ENCODE results near the gene UCHL5. TPM values are rescaled to one million over a fixed set of nuclear protein-coding genes. Genes with fewer than 3 reads are reported as not detected.
"Not testable (repeated sequence)": the region's sequence is repeated elsewhere in the genome, so short reads cannot be mapped to it uniquely, and the experiment has no call there.

The UCHL5 gene
- polyA plus RNA-seq, 4 donors: 39.1 to 49.2 (median 43.2) TPM

DNA sequence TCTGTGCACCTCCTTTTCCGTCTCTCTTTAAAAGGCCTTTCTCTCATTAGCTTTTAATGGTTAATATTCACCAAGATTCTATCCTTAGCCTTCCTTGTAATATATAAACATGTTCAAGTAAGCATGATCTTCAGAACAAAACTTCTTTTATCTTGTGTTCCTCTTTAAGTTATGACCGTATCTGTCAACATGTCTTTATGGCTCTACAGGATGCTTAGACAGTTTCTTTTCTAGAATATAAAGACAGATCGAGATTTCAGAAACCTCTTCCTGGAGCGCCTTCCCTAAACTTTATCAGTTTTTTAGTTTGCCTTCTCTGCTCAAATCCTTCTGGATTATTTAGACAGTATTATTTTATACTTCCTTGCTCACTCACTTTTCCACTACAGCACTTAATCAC lies 7.4 kb upstream of the UCHL5 start:
- no peak for DNase-seq (ENCODE audit: low read depth in 4 of 4, low spot score in 2 of 4)

DNA sequence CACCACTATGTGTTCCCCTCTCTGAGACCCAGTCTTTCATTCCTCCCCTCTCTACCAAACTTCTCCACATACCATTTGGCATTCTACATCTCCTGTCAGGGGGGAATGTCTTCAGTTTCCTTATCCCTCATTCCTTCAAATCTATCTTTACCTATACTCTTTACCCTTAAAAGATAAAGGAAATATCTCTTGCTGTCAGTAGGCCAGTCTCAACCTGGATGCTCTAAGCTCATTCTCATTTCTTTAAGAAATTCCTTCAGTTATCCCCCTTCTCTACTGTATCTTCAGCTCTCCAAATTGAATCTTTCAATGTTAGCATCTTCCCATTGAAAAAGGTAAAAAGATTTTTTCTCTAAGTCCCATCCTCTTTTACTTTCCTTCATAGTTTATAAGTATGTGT lies 6.8 kb upstream of the UCHL5 start:
- no peak for DNase-seq (ENCODE audit: low read depth in 4 of 4, low spot score in 2 of 4)

GRCh38 chr1:193062698-193063463 lies 3.7 kb upstream of the UCHL5 start:
- no peak for DNase-seq (ENCODE audit: low read depth in 4 of 4, low spot score in 2 of 4)

- no peak for DNase-seq (ENCODE audit: low read depth in 4 of 4, low spot score in 2 of 4)
Observed at GRCh38 chr1:193060938-193061337, 1.8 kb upstream of the UCHL5 start.

DNA sequence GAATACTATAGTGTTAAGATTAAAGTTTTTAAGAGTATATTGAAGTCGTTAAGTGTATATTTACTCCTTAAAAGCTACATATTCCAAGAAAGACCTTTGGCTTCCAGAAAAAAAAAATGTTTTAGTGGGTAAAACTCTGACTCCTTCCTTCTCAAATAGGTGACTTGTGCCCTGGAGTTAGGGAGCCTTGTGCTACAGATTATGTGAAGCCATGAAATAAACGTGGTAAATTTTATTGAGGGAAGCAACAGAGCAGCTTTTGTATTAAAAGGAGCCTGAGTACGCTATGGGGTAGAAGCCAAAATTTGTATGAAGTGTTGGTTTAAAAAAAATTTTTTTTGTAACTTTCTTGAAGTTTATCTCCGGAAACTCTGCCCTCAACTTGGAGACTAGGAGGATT lies 1.2 kb upstream of the UCHL5 start:
- peak in 1 of 4 donors; percentile 11 for DNase-seq (ENCODE audit: low read depth in 4 of 4, low spot score in 2 of 4)

- DNase-seq (ENCODE audit: low read depth in 4 of 4, low spot score in 2 of 4): peak in 2 of 4 donors; percentile 56 to 62
Observed at GRCh38 chr1:193060115-193060403, 899 bp upstream of the UCHL5 start.

DNA sequence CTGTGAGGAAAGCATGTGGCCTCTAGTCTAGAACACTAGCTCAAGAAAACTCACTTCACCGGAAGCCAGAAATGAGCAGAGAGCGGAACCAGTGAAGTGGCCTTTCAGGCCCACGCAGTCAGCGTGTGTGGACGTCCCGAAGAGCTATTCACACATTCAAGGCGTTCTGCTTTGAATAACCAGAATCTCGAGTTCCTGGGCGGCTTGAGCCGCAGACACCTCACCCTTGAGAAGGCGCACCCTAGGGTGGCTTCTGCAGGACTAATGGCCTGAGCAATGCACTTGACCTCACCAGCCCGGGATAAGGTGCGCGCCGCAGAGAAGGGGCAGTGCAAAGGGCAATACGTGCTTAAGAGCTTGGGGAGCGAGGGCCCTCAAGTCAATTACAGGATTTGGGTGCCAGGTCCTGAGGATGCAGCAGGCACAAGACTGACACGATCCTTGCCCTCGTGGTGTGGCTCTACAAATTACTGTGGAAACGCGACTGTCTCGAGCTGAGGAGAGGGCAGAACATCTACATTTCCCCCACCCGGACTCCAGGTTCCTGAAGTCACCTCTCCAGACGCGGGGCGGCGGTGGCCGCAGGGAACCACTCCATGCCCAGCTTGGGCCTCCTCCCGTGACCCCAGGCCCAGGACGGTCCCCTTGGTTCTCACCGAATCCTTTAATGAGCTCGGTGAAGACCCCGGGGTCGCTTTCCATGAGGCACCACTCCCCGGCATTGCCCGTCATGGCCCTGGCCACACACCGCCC lies 455 bp downstream of the UCHL5 start:
- DNase-seq (ENCODE audit: low read depth in 4 of 4, low spot score in 2 of 4): peak; percentile 26 to 38 (median 31)

GRCh38 chr1:193054169-193054675 lies 4.9 kb downstream of the UCHL5 start:
- DNase-seq (ENCODE audit: low read depth in 4 of 4, low spot score in 2 of 4): no peak

GRCh38 chr1:193048913-193049312 lies 10.2 kb downstream of the UCHL5 start:
- DNase-seq (ENCODE audit: low read depth in 4 of 4, low spot score in 2 of 4): not testable (repeated sequence)

DNA sequence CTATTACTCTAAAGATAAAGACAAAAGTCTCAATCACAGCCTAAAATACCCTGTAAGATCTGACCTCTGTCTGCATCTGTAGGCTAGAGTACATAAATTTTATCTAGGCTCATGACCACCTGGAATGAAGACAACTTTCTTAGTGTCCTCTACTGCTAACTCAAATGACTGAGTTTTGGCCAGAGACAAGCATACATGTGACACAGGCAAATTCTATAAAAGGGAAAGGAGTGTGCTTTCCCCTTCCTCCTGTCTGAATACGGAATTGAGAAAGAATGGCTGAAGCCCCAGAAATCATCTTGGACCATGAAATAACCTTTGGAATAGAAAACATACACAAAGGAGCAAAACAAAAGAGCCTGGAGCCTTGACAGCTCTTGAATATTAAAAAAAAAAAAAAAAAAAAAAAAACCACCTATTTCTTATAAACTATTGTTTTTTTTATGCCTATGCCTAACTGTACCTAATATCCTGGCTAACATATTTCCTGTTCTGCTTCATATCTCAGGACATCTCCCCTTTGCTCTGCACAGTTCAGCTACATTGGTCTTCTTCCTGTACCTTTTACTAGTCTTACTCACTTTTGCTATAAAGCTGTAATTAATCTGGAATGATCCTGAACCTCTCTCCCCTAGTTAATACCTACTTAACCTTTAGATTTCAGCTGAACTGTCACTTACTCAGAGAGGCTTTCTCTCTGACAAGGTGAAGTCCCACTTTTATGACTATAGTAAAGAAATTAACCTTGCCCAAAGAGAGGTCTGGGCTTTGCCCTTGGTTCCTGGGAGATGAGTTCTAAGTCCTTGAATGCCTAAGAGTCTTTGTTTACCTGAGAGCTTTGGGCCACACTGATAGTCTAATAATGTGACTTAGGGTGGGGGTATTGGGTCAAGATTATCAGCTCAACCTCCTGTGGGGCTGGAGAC lies 16.1 kb downstream of the UCHL5 start:
- no peak for DNase-seq (ENCODE audit: low read depth in 4 of 4, low spot score in 2 of 4)

DNA sequence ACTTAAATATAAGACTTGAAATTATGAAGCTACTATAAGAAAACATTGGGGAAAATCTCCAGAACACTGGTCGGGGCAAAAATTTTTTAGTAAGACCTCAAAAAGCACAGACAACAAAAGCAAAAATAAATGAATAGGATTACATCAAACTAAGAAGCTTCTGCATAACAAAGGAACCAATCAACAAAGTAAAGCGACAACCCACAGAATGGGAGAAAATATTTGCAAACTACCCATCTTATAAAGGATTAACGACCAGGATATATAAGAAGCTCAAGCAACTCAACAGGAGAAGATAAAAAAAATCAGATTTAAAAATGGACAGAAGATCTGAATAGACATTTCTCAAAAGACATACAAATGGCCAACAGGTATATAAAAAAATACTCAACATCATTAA lies 19.1 kb downstream of the UCHL5 start:
- no peak for DNase-seq (ENCODE audit: low read depth in 4 of 4, low spot score in 2 of 4)

DNA sequence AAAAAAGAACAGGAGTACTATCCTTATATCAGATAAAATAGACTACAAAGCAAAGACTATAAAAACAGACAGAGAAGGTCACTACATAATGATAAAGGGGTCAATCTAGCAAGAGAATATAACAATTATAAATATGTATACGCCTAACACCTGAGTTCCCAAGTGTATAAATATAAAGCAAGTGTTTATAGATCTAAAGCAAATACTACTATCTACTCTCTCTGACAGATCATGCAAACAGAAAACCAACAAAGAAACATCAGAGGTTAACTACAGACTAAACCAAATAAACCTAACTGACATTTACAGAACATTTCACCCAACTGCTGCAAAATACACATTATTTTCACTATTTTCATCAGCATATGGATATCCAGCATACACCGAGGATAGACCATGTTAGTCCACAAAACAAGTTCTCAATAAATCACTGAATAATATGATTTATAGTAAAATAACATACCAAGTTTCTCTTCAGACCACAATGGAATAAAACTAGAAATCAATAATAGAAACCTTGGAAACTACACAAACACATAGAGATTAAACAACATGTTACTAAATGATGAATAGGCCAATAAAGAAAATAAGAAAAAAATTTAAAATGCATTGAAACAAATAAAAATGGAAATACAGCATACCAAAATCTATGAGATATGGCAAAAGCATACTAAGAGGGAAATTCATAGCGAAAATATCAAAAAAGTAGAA lies 22.7 kb downstream of the UCHL5 start:
- no peak for DNase-seq (ENCODE audit: low read depth in 4 of 4, low spot score in 2 of 4)

- DNase-seq (ENCODE audit: low read depth in 4 of 4, low spot score in 2 of 4): no peak
Observed at GRCh38 chr1:193033610-193034009, 25.6 kb downstream of the UCHL5 start.

DNA sequence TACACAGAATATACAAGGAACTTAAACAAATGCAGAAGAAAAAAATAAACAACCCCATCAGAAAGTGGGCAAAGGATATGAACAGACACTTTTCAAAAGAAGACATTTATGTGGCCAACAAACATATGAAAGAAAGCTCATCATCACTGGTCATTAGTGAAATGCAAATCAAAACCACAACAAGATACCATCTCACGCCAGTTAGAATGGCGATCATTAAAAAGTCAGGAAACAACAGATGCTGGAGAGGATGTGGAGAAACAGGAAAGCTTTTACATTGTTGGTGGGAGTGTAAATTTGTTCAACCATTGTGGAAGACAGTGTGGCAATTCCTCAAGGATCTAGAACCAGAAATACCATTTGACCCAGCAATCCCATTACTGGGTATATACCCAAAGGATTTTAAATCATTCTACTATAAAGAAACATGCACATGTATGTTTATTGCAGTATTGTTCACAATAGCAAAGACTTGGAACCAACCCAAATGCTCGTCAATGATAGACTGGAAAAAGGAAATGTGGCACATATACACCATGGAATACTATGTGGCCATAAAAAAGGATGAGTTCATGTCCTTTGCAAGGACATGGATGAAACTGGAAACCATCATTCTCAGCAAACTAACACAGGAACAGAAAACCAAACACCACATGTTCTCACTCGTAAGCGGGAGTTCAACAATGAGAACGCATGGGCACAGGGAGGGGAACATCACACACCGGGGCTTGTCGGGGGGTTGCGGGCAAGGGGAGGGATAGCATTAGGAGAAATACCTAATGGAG lies 26.3 kb downstream of the UCHL5 start:
- not testable (repeated sequence) for DNase-seq (ENCODE audit: low read depth in 4 of 4, low spot score in 2 of 4)

DNA sequence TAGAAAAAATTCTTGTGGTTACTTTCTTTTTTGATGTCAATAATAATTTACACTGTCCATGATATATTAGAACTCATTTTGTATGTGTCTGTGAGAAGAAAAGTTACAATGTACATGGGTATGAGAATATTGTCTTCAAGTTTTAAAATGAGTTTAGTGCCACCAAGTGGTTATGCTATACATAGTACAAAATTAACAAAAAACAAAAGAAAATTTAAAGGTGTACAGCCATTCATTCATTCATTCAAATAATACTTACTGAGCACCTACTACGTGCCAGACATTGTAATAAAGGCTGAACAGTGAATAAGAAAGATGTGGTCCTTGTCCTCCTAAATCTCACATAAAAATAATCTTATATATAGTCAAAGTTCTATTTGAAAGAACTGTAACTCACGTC lies 27.7 kb downstream of the UCHL5 start:
- DNase-seq (ENCODE audit: low read depth in 4 of 4, low spot score in 2 of 4): no peak

GRCh38 chr1:193030280-193030679 lies 28.9 kb downstream of the UCHL5 start:
- DNase-seq (ENCODE audit: low read depth in 4 of 4, low spot score in 2 of 4): no peak

GRCh38 chr1:193025218-193025617 lies 33.9 kb downstream of the UCHL5 start:
- no peak for DNase-seq (ENCODE audit: low read depth in 4 of 4, low spot score in 2 of 4)

DNA sequence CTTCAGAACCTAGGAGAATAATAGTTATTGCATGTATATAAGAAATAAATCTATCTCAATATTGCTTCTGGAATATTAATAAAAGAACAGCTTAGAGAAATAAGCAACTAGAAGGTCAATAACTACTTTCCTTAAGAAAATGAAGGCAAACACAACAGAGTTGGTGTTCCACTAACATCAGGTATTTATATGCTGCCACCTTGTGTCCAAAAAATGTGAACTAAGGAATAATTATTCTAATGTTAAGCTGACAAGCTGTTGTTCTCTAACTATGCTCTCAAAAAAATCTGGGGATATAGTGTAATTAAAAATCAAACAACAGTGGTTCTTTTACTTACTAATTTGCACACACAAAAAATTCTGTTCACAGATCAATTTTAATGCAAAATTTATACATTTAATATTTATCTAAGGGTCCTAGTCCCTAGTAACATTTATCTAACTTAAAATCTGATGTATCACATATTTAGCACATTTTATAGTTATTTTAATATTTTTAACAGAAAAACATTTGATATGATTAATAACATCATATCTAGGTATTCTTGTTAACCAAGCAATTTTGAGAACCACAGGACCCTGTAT lies 39.6 kb downstream of the UCHL5 start:
- DNase-seq (ENCODE audit: low read depth in 4 of 4, low spot score in 2 of 4): peak; percentile 11 to 40 (median 26)

DNA sequence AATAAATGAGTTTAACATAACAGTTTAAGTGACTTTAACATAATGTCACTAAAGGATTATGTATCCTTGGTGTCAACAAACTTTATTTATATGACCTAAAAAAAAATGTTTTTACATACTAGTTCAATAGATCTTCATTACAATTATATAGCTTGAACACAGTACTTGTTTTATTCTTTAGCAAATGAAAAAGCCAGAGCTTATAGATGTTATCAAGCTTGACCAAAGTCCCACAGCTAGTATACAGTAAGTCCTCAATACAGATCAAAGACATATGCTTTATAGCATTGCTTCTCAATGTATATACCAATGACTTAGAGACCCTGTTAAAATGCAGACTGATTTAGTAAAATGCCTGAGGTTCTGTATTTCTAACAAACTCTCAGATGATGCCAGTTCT lies 42.4 kb downstream of the UCHL5 start:
- DNase-seq (ENCODE audit: low read depth in 4 of 4, low spot score in 2 of 4): no peak
